Sigmoid colon (tissue), 7 donors: ENCODE results near the gene SALL4. TPM values are rescaled to one million over a fixed set of nuclear protein-coding genes. Genes with fewer than 3 reads are reported as not detected.
A peak's percentile ranks its signal among the peaks of the same experiment; 100 is the strongest.

Experiments used
- DNase-seq: peaks from one replicate; pipeline ENCODE4 v3.0.0-alpha.2; 2019
- H3K27ac ChIP-seq, 4 donors: fragments of 200-600 bp; sonication (generic); one replicate each; pipeline ENCODE4 v1.5.1; 2016 to 2019; ENCODE audit warnings: mild to moderate bottlenecking in 1 of 4
- H3K27me3 ChIP-seq, 3 donors: fragments of 200-600 bp; sonication (generic); one replicate each; pipeline ENCODE4 v1.5.1; 2019; ENCODE audit warnings: mild to moderate bottlenecking in 1 of 3
- H3K36me3 ChIP-seq, 4 donors: fragments of 200-600 bp; sonication (generic); one replicate each; pipeline ENCODE4 v1.5.1; 2016 to 2019
- H3K4me1 ChIP-seq, 4 donors: fragments of 200-600 bp; sonication (generic); one replicate each; pipeline ENCODE4 v1.5.1; 2017 to 2019
- H3K4me3 ChIP-seq, 4 donors: fragments of 200-600 bp; sonication (generic); one replicate each; pipeline ENCODE4 v1.5.1; 2017 to 2019; ENCODE audit warnings: mild to moderate bottlenecking in 2 of 4, moderate library complexity in 1 of 4
- H3K9me3 ChIP-seq, 4 donors: fragments of 200-600 bp in 3 of 4; sonication (generic) in 3 of 4; one replicate each; pipeline versions ENCODE4 v1.5.1 to v1.6.1; 2013 to 2019
- EP300 ChIP-seq, 4 donors: sonication (generic); formaldehyde crosslinking; IDR thresholded peaks; one replicate each; pipeline ENCODE4 v1.6.1; 2017; ENCODE audit warnings: antibody characterized with exemption in 4 of 4
- POLR2A ChIP-seq, 2 donors: fragments of 450-650 bp; IDR thresholded peaks; one replicate each; pipeline ENCODE4 v1.6.1; 2016; ENCODE audit warnings: antibody characterized with exemption in 2 of 2, mild to moderate bottlenecking in 2 of 2, moderate library complexity in 2 of 2
- POLR2AphosphoS5 ChIP-seq, 4 donors: sonication (generic); formaldehyde crosslinking; IDR thresholded peaks; one replicate each; pipeline ENCODE4 v1.6.1; 2017; ENCODE audit warnings: antibody characterized with exemption in 4 of 4
- WGBS, 2 donors: extraction: QIAGEN DNeasy Blood & Tissue Kit; methylation state at CpG; one replicate each; pipeline ENCODE4 v1.1.7; 2013; 5-methylcytosine and 5-hydroxymethylcytosine counted together
- intact Hi-C: fragments of 100-400 bp; cut with DNase I; formaldehyde crosslinking; loops from one replicate; pipeline ENCODE4 v1.15.1; 2023
- polyA plus RNA-seq, 3 donors: library from polyadenylated mRNA; stranded (reverse); fragments of 200-250 nt; gene quantifications; one replicate each; pipeline ENCODE4 v1.2.3, GENCODE V29; 2013
- total RNA-seq, 4 donors: library from RNA; depleted of rRNA; stranded (reverse); fragments of >200 nt; gene quantifications; one replicate each; pipeline ENCODE4 v1.1.0, GENCODE V29; 2016
- TF ChIP-seq, protein P1 (sequence below), 4 experiments: fragments of 450-650 bp in 3 of 4; fragments of 200-600 bp in 1 of 4; IDR thresholded peaks; one replicate each; pipeline ENCODE4 v1.5.1; 2016 to 2019; ENCODE audit warnings: antibody characterized with exemption in 4 of 4, mild to moderate bottlenecking in 3 of 4, moderate library complexity in 2 of 4
- donor health status: healthy with polysubstance abuse.
- donor health status: Bipolar disorder and iron deficiency.
- donor health status: healthy.

SALL4 gene
- total and polyA plus RNA-seq, 7 donors = 0.12 to 3.0 (median 0.60) TPM; not detected in 4

GRCh38 chr20:51735728-51736600 lies 66.4 kb downstream of the SALL4 start:
- no peaks in the 10 kb centered on the region for H3K27me3 ChIP-seq
- no peak for DNase-seq
- intact Hi-C loops = no loop called here
- no peak overlapping the region for H3K4me3 ChIP-seq
- H3K4me1 ChIP-seq = peaks cover 0 to 36% (median 26%) of the 10 kb centered on the region in 4 donors
- H3K36me3 ChIP-seq = no peaks in the 10 kb centered on the region
- H3K9me3 ChIP-seq = no peaks in the 10 kb centered on the region
- 42 to 74% methylated on average over 11 of the region's 11 CpGs for WGBS, 2 donors
- no peak overlapping the region for H3K27ac ChIP-seq
- TF ChIP-seq EP300 (IDR thresholded peaks at IDR 0.05) = no peak
- no peak for TF ChIP-seq POLR2A (IDR thresholded peaks at IDR 0.05)
- no peak for TF ChIP-seq POLR2AphosphoS5 (IDR thresholded peaks at IDR 0.05)
- TF ChIP-seq, protein P1, sequence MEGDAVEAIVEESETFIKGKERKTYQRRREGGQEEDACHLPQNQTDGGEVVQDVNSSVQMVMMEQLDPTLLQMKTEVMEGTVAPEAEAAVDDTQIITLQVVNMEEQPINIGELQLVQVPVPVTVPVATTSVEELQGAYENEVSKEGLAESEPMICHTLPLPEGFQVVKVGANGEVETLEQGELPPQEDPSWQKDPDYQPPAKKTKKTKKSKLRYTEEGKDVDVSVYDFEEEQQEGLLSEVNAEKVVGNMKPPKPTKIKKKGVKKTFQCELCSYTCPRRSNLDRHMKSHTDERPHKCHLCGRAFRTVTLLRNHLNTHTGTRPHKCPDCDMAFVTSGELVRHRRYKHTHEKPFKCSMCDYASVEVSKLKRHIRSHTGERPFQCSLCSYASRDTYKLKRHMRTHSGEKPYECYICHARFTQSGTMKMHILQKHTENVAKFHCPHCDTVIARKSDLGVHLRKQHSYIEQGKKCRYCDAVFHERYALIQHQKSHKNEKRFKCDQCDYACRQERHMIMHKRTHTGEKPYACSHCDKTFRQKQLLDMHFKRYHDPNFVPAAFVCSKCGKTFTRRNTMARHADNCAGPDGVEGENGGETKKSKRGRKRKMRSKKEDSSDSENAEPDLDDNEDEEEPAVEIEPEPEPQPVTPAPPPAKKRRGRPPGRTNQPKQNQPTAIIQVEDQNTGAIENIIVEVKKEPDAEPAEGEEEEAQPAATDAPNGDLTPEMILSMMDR (IDR thresholded peaks at IDR 0.05) = no peak

GRCh38 chr20:51734876-51735720 lies 67.2 kb downstream of the SALL4 start:
- TF ChIP-seq, protein P1 (IDR thresholded peaks at IDR 0.05) = no peak
- TF ChIP-seq POLR2A (IDR thresholded peaks at IDR 0.05) (no peak), EP300 (IDR thresholded peaks at IDR 0.05) (no peak), POLR2AphosphoS5 (IDR thresholded peaks at IDR 0.05) (no peak)
- H3K27ac ChIP-seq = no peak overlapping the region
- H3K9me3 ChIP-seq = no peaks in the 10 kb centered on the region
- H3K36me3 ChIP-seq = no peaks in the 10 kb centered on the region
- DNase-seq = no peak
- H3K4me3 ChIP-seq = no peak overlapping the region
- intact Hi-C loops = no loop called here
- no peaks in the 10 kb centered on the region for H3K27me3 ChIP-seq
- WGBS, 2 donors = 68 to 74% methylated on average over 13 of the region's 13 CpGs
- peaks cover 0 to 36% (median 26%) of the 10 kb centered on the region in 4 donors for H3K4me1 ChIP-seq

- Histone ChIP-seq H3K4me1 (peaks cover 0 to 36% (median 26%) of the 10 kb centered on the region in 4 donors), H3K4me3 (no peak overlapping the region), H3K27ac (peak overlapping the region in 2 of 4 donors; percentile 76 to 78), H3K36me3 (no peaks in the 10 kb centered on the region), H3K9me3 (no peaks in the 10 kb centered on the region), H3K27me3 (no peaks in the 10 kb centered on the region)
- intact Hi-C loops = no loop called here
- no peak for TF ChIP-seq EP300 (IDR thresholded peaks at IDR 0.05)
- TF ChIP-seq POLR2AphosphoS5 (IDR thresholded peaks at IDR 0.05) = no peak
- TF ChIP-seq, protein P1 (IDR thresholded peaks at IDR 0.05) = no peak
- no peak for TF ChIP-seq POLR2A (IDR thresholded peaks at IDR 0.05)
- 85 to 91% methylated on average over 3 of the region's 3 CpGs for WGBS, 2 donors
- DNase-seq = no peak
Measured at GRCh38 chr20:51733070-51733469, 69.3 kb downstream of the SALL4 start.

Other genes with a start within 250 kb of the SALL4 start
- gene ATP9A, start 34.1 kb downstream of the SALL4 start, total RNA-seq = 10 to 100 TPM; 31.0 to 34.8 (median 34.4) TPM
- gene ATP9A, start 34.1 kb downstream of the SALL4 start, polyA plus RNA-seq = 10 to 100 TPM in 1 of 3 donors, 1 to 10 TPM in 2; 4.2 to 17.3 (median 5.3) TPM